Measurements from ENCODE around the gene CLDND1. TPM values are rescaled to one million over a fixed set of nuclear protein-coding genes. Genes with fewer than 3 reads are reported as not detected.

The CLDND1 gene
- total RNA-seq, 2 experiments from 2014 or later, result 70.7 to 80.4 TPM

- no peaks in the 10 kb centered on the region for H3K9me2 ChIP-seq (ENCODE audit: insufficient read depth, low read length)
- H3K4me1 ChIP-seq (ENCODE audit: insufficient read depth, low read length, poor library complexity, severe bottlenecking), result peaks cover 81% of the 10 kb centered on the region
- peak overlapping the region; percentile 86; the same call in 1 of the 2 replicates for H2AFZ ChIP-seq (ENCODE audit: low read length)
- no peaks in the 10 kb centered on the region for H4K20me1 ChIP-seq (ENCODE audit: insufficient read depth, low read length)
- intact Hi-C loops (cut with micrococcal nuclease; ENCODE audit: unreplicated experiment), result no loop called here
- TF ChIP-seq EZH2phosphoT487 (IDR thresholded peaks at IDR 0.05; ENCODE audit: borderline replicate concordance, low read depth, low read length) (no peak), CTCF (conservative IDR thresholded peaks at IDR 0.05; ENCODE audit: low read length) (no peak)
- H3K4me2 ChIP-seq (ENCODE audit: low read length), result peak overlapping the region; percentile 29
- no peaks in the 10 kb centered on the region for H3K36me3 ChIP-seq (ENCODE audit: insufficient read depth, low read length)
- ChIA-PET CTCF (ENCODE audit: unreplicated experiment) (interaction anchor here (1.0 kb wide), 1 partner anchor 7 kb away, joined by 3 read pairs; no protein-coding TSS in a partner anchor), POLR2A (interaction anchor here (0.5 to 19.7 kb wide), 9 partner anchors 8 to 1566 kb away, joined by 3 to 296 read pairs (median 4); partner anchors contain the start of gene GPR15)
- DNase-seq (ENCODE audit: low spot score), result no peak
- no TSS peak for BruUV-seq (replicated peaks)
- no peaks in the 10 kb centered on the region for H3K79me2 ChIP-seq (ENCODE audit: insufficient read depth, low read depth, low read length)
- no peak overlapping the region for H3K4me3 ChIP-seq (ENCODE audit: low read depth, low read length, poor library complexity, severe bottlenecking)
- no peak overlapping the region for H3K27ac ChIP-seq (ENCODE audit: low read depth, low read length, poor library complexity, severe bottlenecking)
- no peaks in the 10 kb centered on the region for H3K9me3 ChIP-seq (ENCODE audit: low read length)
These were observed 31.9 kb upstream of the CLDND1 start for GRCh38 chr3:98554580-98554979.

GRCh38 chr3:98553753-98554152 is 31.1 kb upstream of the CLDND1 start:
- Histone ChIP-seq H3K9me2 (ENCODE audit: insufficient read depth, low read length) (no peaks in the 10 kb centered on the region), H3K36me3 (ENCODE audit: insufficient read depth, low read length) (no peaks in the 10 kb centered on the region), H3K79me2 (ENCODE audit: insufficient read depth, low read depth, low read length) (no peaks in the 10 kb centered on the region), H3K4me2 (ENCODE audit: low read length) (peak overlapping the region; percentile 29), H2AFZ (ENCODE audit: low read length) (peak overlapping the region; percentile 72; the same call in 1 of the 2 replicates), H3K4me3 (ENCODE audit: low read depth, low read length, poor library complexity, severe bottlenecking) (no peak overlapping the region), H3K27ac (ENCODE audit: low read depth, low read length, poor library complexity, severe bottlenecking) (no peak overlapping the region), H3K9me3 (ENCODE audit: low read length) (no peaks in the 10 kb centered on the region), H3K4me1 (ENCODE audit: insufficient read depth, low read length, poor library complexity, severe bottlenecking) (peaks cover 81% of the 10 kb centered on the region), H4K20me1 (ENCODE audit: insufficient read depth, low read length) (no peaks in the 10 kb centered on the region)
- peak; percentile 51 for DNase-seq (ENCODE audit: low spot score)
- TF ChIP-seq CTCF (conservative IDR thresholded peaks at IDR 0.05; ENCODE audit: low read length), result no peak
- no peak for TF ChIP-seq EZH2phosphoT487 (IDR thresholded peaks at IDR 0.05; ENCODE audit: borderline replicate concordance, low read depth, low read length)
- ChIA-PET CTCF (ENCODE audit: unreplicated experiment) (interaction anchor here (1.0 to 1.5 kb wide), 2 partner anchors 8 to 13 kb away, joined by 3 read pairs; no protein-coding TSS in a partner anchor), POLR2A (interaction anchor here (0.7 to 19.7 kb wide), 6 partner anchors 8 to 23 kb away, joined by 3 to 296 read pairs (median 24); partner anchors contain the start of gene GPR15)
- BruUV-seq (replicated peaks), result no TSS peak
- intact Hi-C loops (cut with micrococcal nuclease; ENCODE audit: unreplicated experiment), result no loop called here

- no peak for DNase-seq (ENCODE audit: low spot score)
- Histone ChIP-seq H3K9me3 (ENCODE audit: low read length) (no peaks in the 10 kb centered on the region), H3K36me3 (ENCODE audit: insufficient read depth, low read length) (no peaks in the 10 kb centered on the region), H3K4me2 (ENCODE audit: low read length) (peak overlapping the region; percentile 29), H3K9me2 (ENCODE audit: insufficient read depth, low read length) (no peaks in the 10 kb centered on the region), H3K4me1 (ENCODE audit: insufficient read depth, low read length, poor library complexity, severe bottlenecking) (peaks cover 81% of the 10 kb centered on the region), H3K79me2 (ENCODE audit: insufficient read depth, low read depth, low read length) (no peaks in the 10 kb centered on the region), H3K4me3 (ENCODE audit: low read depth, low read length, poor library complexity, severe bottlenecking) (no peak overlapping the region), H2AFZ (ENCODE audit: low read length) (peak overlapping the region; percentile 72; the same call in 1 of the 2 replicates), H4K20me1 (ENCODE audit: insufficient read depth, low read length) (no peaks in the 10 kb centered on the region), H3K27ac (ENCODE audit: low read depth, low read length, poor library complexity, severe bottlenecking) (no peak overlapping the region)
- intact Hi-C loops (cut with micrococcal nuclease; ENCODE audit: unreplicated experiment), result no loop called here
- ChIA-PET POLR2A (interaction anchor here (0.7 to 19.7 kb wide), 5 partner anchors 9 to 22 kb away, joined by 3 to 296 read pairs (median 27); partner anchors contain the start of gene GPR15), CTCF (ENCODE audit: unreplicated experiment) (interaction anchor here (1.5 kb wide), 2 partner anchors 9 to 14 kb away, joined by 3 read pairs; no protein-coding TSS in a partner anchor)
- no TSS peak for BruUV-seq (replicated peaks)
- TF ChIP-seq CTCF (conservative IDR thresholded peaks at IDR 0.05; ENCODE audit: low read length) (no peak), EZH2phosphoT487 (IDR thresholded peaks at IDR 0.05; ENCODE audit: borderline replicate concordance, low read depth, low read length) (no peak)
These were observed 30.4 kb upstream of the CLDND1 start for GRCh38 chr3:98553021-98553563.
